OCI-LY1 (cell line): ENCODE results near the gene CD226.
"Not testable (repeated sequence)": the region's sequence is repeated elsewhere in the genome, so short reads cannot be mapped to it uniquely, and the experiment has no call there.

Experiments
- H2AFZ ChIP-seq: fragments of 200-600 bp; sonication (generic), shearing (Covaris generic); 2 replicates; pipeline ENCODE4 v1.6.0; 2014; ENCODE audit warnings: antibody characterized with exemption, mild to moderate bottlenecking, low read length
- H3F3A ChIP-seq: fragments of 200-600 bp; sonication (generic), shearing (Covaris generic); 2 replicates; pipeline ENCODE4 v1.6.0; 2014; ENCODE audit warnings: mild to moderate bottlenecking, antibody characterized with exemption, low read length, moderate library complexity; ENCODE audit not compliant: insufficient read depth
- H3K27ac ChIP-seq: fragments of 200-600 bp; sonication (generic); 2 replicates; pipeline ENCODE4 v1.5.1; 2014; ENCODE audit warnings: low read length, mixed run types, mild to moderate bottlenecking, low read depth; ENCODE audit not compliant: poor library complexity, severe bottlenecking
- H3K27me3 ChIP-seq: fragments of 200-600 bp; sonication (generic); 2 replicates; pipeline ENCODE4 v1.6.0; 2014; ENCODE audit warnings: antibody characterized with exemption, mild to moderate bottlenecking, low read length, moderate library complexity; ENCODE audit not compliant: insufficient read depth
- H3K36me3 ChIP-seq: fragments of 200-600 bp; sonication (generic); 2 replicates; pipeline ENCODE4 v1.6.1; 2014; ENCODE audit warnings: mild to moderate bottlenecking, antibody characterized with exemption, low read length, moderate library complexity, mixed read lengths; ENCODE audit not compliant: insufficient read depth
- H3K4me1 ChIP-seq: fragments of 200-600 bp; sonication (generic); 2 replicates; pipeline ENCODE4 v1.5.1; 2014; ENCODE audit warnings: mild to moderate bottlenecking, low read length, moderate library complexity; ENCODE audit not compliant: insufficient read depth, severe bottlenecking
- H3K4me2 ChIP-seq: fragments of 200-600 bp; sonication (generic), shearing (Covaris generic); 2 replicates; pipeline ENCODE4 v1.6.1; 2014; ENCODE audit warnings: low read length
- H3K4me3 ChIP-seq: fragments of 200-600 bp; sonication (generic); 2 replicates; pipeline ENCODE4 v1.5.1; 2014; ENCODE audit warnings: low read length, low read depth, mild to moderate bottlenecking, mixed read lengths; ENCODE audit not compliant: poor library complexity, severe bottlenecking
- H3K79me2 ChIP-seq: fragments of 200-600 bp; shearing (Covaris generic); 2 replicates; pipeline ENCODE4 v1.6.1; 2016; ENCODE audit warnings: mixed run types, low read length, mixed read lengths; ENCODE audit not compliant: insufficient read depth
- H3K9ac ChIP-seq: fragments of 200-600 bp; sonication (generic), shearing (Covaris generic); 2 replicates; pipeline ENCODE4 v1.6.1; 2014; ENCODE audit warnings: mild to moderate bottlenecking, low read length, mixed read lengths
- H3K9me2 ChIP-seq: fragments of 200-600 bp; sonication (generic), shearing (Covaris generic); 2 replicates; pipeline ENCODE4 v1.6.1; 2014; ENCODE audit warnings: low read depth, mild to moderate bottlenecking, low read length, mixed read lengths
- H3K9me3 ChIP-seq: fragments of 200-600 bp; shearing (Covaris generic); 2 replicates; pipeline ENCODE4 v1.6.1; 2014; ENCODE audit warnings: low read length, mixed read lengths
- H4K20me1 ChIP-seq: fragments of 200-600 bp; sonication (generic), shearing (Covaris generic); 2 replicates; pipeline ENCODE4 v1.6.0; 2016; ENCODE audit warnings: mild to moderate bottlenecking, low read length; ENCODE audit not compliant: insufficient read depth
- CTCF ChIP-seq: fragments of 200-600 bp; sonication (generic), shearing (Covaris generic); IDR thresholded peaks from 2 replicates; pipeline ENCODE4 v1.5.1; 2017; ENCODE audit warnings: mild to moderate bottlenecking, antibody characterized with exemption, low read length, moderate library complexity, mixed read lengths
- EZH2 ChIP-seq: fragments of 200-600 bp; sonication (generic), shearing (Covaris generic); IDR thresholded peaks from 2 replicates; pipeline ENCODE4 v1.8.0; 2017; ENCODE audit warnings: borderline replicate concordance, mixed run types, mild to moderate bottlenecking, antibody characterized with exemption, low read length, moderate library complexity, mixed read lengths

The CD226 gene

GRCh38 chr18:69838003-69838402 is 109.7 kb downstream of the CD226 start:
- H3K79me2 ChIP-seq, result no peaks in the 10 kb centered on the region
- H3K4me2 ChIP-seq, result no peak overlapping the region
- no peaks in the 10 kb centered on the region for H3F3A ChIP-seq
- no peak overlapping the region for H3K9ac ChIP-seq
- H3K9me3 ChIP-seq, result no peaks in the 10 kb centered on the region
- H2AFZ ChIP-seq, result no peak overlapping the region
- no peak overlapping the region for H3K27ac ChIP-seq
- no peaks in the 10 kb centered on the region for H3K36me3 ChIP-seq
- H3K4me1 ChIP-seq, result no peaks in the 10 kb centered on the region
- no peaks in the 10 kb centered on the region for H4K20me1 ChIP-seq
- no peak overlapping the region for H3K4me3 ChIP-seq
- no peaks in the 10 kb centered on the region for H3K27me3 ChIP-seq
- H3K9me2 ChIP-seq, result no peaks in the 10 kb centered on the region
- no peak for TF ChIP-seq CTCF
- TF ChIP-seq EZH2, result no peak

GRCh38 chr18:69834980-69835379 is 112.7 kb downstream of the CD226 start:
- H2AFZ ChIP-seq, H3K9ac ChIP-seq, H3K4me1 ChIP-seq, H3K36me3 ChIP-seq, H3F3A ChIP-seq, H3K9me3 ChIP-seq, H3K27me3 ChIP-seq, H3K9me2 ChIP-seq, H4K20me1 ChIP-seq, H3K79me2 ChIP-seq, H3K4me3 ChIP-seq, H3K27ac ChIP-seq, H3K4me2 ChIP-seq: not testable (repeated sequence)

GRCh38 chr18:69830189-69830588 is 117.5 kb downstream of the CD226 start:
- H3K27ac ChIP-seq, result no peak overlapping the region
- no peaks in the 10 kb centered on the region for H4K20me1 ChIP-seq
- H3K27me3 ChIP-seq, result no peaks in the 10 kb centered on the region
- H3K4me2 ChIP-seq, result no peak overlapping the region
- H2AFZ ChIP-seq, result no peak overlapping the region
- H3F3A ChIP-seq, result no peaks in the 10 kb centered on the region
- no peaks in the 10 kb centered on the region for H3K79me2 ChIP-seq
- H3K36me3 ChIP-seq, result no peaks in the 10 kb centered on the region
- no peak overlapping the region for H3K9ac ChIP-seq
- no peaks in the 10 kb centered on the region for H3K4me1 ChIP-seq
- no peak for TF ChIP-seq CTCF
- no peak for TF ChIP-seq EZH2
- H3K9me3 ChIP-seq, result no peaks in the 10 kb centered on the region
- H3K4me3 ChIP-seq, result no peak overlapping the region
- H3K9me2 ChIP-seq, result no peaks in the 10 kb centered on the region

- Histone ChIP-seq H3K9me2 (no peaks in the 10 kb centered on the region), H3K9me3 (no peaks in the 10 kb centered on the region), H3K36me3 (no peaks in the 10 kb centered on the region), H3K4me1 (no peaks in the 10 kb centered on the region), H3K27me3 (no peaks in the 10 kb centered on the region), H3K4me3 (no peak overlapping the region), H3K9ac (no peak overlapping the region), H4K20me1 (no peaks in the 10 kb centered on the region), H3K4me2 (no peak overlapping the region), H2AFZ (no peak overlapping the region), H3K27ac (no peak overlapping the region), H3K79me2 (no peaks in the 10 kb centered on the region), H3F3A (no peaks in the 10 kb centered on the region)
- TF ChIP-seq CTCF (no peak), EZH2 (no peak)
Observed at GRCh38 chr18:69820538-69820937, 127.1 kb downstream of the CD226 start.
